RWPE1 (cell line): Measurements from ENCODE around the gene SYT10.

Source experiments
- CTCF ChIA-PET: fragments of 350-600 bp; sonication (Branson Sonifier 250); formaldehyde crosslinking; extraction: SDS; loops from one replicate; lab custom pipeline; 2021; lab: Yijun Ruan, JAX
- POLR2A ChIA-PET: fragments of 400-600 bp; formaldehyde crosslinking; extraction: SDS; loops from one replicate; lab custom pipeline; 2020; ENCODE audit warnings: antibody characterized with exemption; ENCODE audit not compliant: low non-redundant PET; lab: Yijun Ruan, JAX
- DNase-seq: peaks from one replicate; pipeline ENCODE4 v3.0.0; 2012; ENCODE audit warnings: low spot score
- H3K27ac ChIP-seq: fragments of 450-650 bp; 2 replicates; pipeline ENCODE4 v1.5.1; 2017
- CTCF ChIP-seq: fragments of 450-650 bp; conservative IDR thresholded peaks from 2 replicates; pipeline ENCODE4 v1.5.1; 2017; ENCODE audit warnings: low read depth, mild to moderate bottlenecking

Gene SYT10

GRCh38 chr12:33439587-33440011 lies at the start of gene SYT10:
Gene SYT10 (minus strand): TSS chr12:33439819. CDS start chr12:33439522, 297 bp downstream.
- POLR2A ChIA-PET = no interaction called here
- CTCF ChIA-PET = no interaction called here
- DNase-seq = peak; percentile 7
- no peak for TF ChIP-seq CTCF
- H3K27ac ChIP-seq = no peak within 1 kb of the TSS

GRCh38 chr12:33488036-33488435 lies 48.4 kb upstream of the SYT10 start:
- DNase-seq = no peak
- no peak overlapping the region for H3K27ac ChIP-seq
- TF ChIP-seq CTCF = no peak
- CTCF ChIA-PET = no interaction called here
- POLR2A ChIA-PET = no interaction called here

GRCh38 chr12:33486058-33486457 lies 46.4 kb upstream of the SYT10 start:
- ChIA-PET POLR2A (no interaction called here), CTCF (interaction anchor here (0.7 kb wide), 1 partner anchor 1917 kb away, joined by 3 read pairs; no protein-coding TSS in a partner anchor)
- DNase-seq = no peak
- no peak for TF ChIP-seq CTCF
- H3K27ac ChIP-seq = no peak overlapping the region

- DNase-seq = no peak
- TF ChIP-seq CTCF = no peak
- no peak overlapping the region for H3K27ac ChIP-seq
- ChIA-PET CTCF (no interaction called here), POLR2A (no interaction called here)
These were observed 44.5 kb upstream of the SYT10 start for GRCh38 chr12:33484161-33484560.

GRCh38 chr12:33480366-33480765 lies 40.7 kb upstream of the SYT10 start:
- ChIA-PET CTCF (interaction anchor here (0.6 kb wide), 1 partner anchor 561 kb away, joined by 3 read pairs; no protein-coding TSS in a partner anchor), POLR2A (no interaction called here)
- no peak for TF ChIP-seq CTCF
- DNase-seq = no peak
- no peak overlapping the region for H3K27ac ChIP-seq

GRCh38 chr12:33476058-33476457 lies 36.4 kb upstream of the SYT10 start:
- DNase-seq = no peak
- POLR2A ChIA-PET = no interaction called here
- CTCF ChIA-PET = no interaction called here
- H3K27ac ChIP-seq = no peak overlapping the region
- TF ChIP-seq CTCF = no peak
